Testis (tissue), 2 donors: Measurements from ENCODE around the gene CPZ.

ENCODE experiments used
- POLR2A ChIP-seq: fragments of 450-650 bp; IDR thresholded peaks from one replicate; pipeline ENCODE4 v1.6.1; 2017; ENCODE audit warnings: antibody characterized with exemption, mild to moderate bottlenecking, moderate library complexity
- TF ChIP-seq, protein P1 (sequence below), 3 experiments: fragments of 450-650 bp in 2 of 3; fragments of 200-600 bp in 1 of 3; sonication (generic) in 1 of 3; IDR thresholded peaks; one replicate each; pipeline ENCODE4 v1.5.1; 2016 to 2019; ENCODE audit warnings: antibody characterized with exemption in 3 of 3, mild to moderate bottlenecking in 2 of 3, moderate library complexity in 1 of 3

DNA sequence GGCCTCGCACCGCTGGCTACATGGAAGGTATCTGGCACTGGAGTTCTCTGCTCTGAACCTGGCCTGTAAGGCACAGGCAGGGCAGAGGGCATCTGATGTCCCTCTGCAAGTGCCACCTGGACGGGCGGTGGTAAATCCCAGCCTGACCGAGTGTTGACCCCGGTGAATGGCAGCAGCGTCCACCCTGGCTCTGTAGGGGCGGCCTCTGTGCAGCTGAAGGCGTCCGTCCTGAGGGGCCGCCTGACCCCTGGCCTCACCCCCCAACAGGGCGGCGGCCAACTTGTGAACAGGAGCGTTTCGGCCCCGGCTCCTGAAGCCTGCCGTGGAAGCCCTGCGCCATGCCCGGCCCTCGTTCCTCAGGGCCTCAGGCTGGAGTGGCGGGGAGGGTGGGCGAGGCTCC, 51.4 kb downstream of the CPZ start:
- TF ChIP-seq, protein P1, sequence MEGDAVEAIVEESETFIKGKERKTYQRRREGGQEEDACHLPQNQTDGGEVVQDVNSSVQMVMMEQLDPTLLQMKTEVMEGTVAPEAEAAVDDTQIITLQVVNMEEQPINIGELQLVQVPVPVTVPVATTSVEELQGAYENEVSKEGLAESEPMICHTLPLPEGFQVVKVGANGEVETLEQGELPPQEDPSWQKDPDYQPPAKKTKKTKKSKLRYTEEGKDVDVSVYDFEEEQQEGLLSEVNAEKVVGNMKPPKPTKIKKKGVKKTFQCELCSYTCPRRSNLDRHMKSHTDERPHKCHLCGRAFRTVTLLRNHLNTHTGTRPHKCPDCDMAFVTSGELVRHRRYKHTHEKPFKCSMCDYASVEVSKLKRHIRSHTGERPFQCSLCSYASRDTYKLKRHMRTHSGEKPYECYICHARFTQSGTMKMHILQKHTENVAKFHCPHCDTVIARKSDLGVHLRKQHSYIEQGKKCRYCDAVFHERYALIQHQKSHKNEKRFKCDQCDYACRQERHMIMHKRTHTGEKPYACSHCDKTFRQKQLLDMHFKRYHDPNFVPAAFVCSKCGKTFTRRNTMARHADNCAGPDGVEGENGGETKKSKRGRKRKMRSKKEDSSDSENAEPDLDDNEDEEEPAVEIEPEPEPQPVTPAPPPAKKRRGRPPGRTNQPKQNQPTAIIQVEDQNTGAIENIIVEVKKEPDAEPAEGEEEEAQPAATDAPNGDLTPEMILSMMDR (IDR thresholded peaks at IDR 0.05), result no peak
- no peak for TF ChIP-seq POLR2A
